Spleen (tissue), 3 donors: ENCODE results near the gene TMC6.
"Not testable (repeated sequence)": the region's sequence is repeated elsewhere in the genome, so short reads cannot be mapped to it uniquely, and the experiment has no call there.

Source experiments
- POLR2A ChIP-seq, 3 donors: fragments of 450-650 bp; IDR thresholded peaks; one replicate each; pipeline ENCODE4 v1.5.1; 2017; ENCODE audit warnings: antibody characterized with exemption in 3 of 3, mild to moderate bottlenecking in 1 of 3
- POLR2AphosphoS5 ChIP-seq, 3 donors: sonication (generic); formaldehyde crosslinking; IDR thresholded peaks; one replicate each; pipeline ENCODE4 v1.5.1; 2017; ENCODE audit warnings: antibody characterized with exemption in 3 of 3

DNA sequence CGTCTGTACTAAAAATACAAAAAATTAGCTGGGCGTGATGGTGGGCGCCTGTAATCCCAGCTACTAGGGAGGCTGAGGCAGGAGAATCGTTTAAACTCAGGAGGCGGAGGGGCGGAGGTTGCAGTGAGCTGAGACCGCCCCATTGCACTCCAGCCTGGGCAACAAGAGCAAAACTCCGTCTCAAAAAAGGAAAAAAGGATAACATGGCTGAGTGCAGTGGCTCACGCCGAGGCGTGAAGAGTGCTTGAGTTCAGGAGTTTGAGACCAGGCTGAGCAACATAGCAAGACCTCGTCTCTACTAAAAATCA lies 11.3 kb upstream of the TMC6 start:
- TF ChIP-seq POLR2A, POLR2AphosphoS5 (IDR thresholded peaks at IDR 0.05): not testable (repeated sequence)
